ENCODE results near the gene NOVA2.

NOVA2 gene

DNA sequence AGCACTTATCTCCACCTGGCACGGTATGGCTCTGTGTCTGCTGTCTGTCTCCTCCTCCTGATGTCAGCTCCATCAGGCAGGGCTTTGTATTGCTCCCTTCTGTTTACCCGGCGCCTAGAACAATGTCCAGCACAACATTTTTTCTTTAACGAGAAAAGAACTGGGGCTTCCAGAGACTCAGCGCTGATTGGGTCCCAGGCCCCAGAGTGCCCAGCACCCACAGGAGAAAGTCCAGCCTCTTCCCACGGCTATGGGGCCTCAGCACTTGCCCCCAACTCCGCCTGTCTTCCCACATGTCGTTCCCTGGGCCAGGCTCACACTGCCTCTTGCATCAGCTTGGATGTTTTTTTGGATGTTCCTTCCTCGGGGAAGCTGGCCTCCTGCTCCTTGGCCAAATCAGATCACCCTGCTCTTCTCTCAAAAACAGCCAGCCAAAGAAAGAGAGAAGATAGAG is 78.1 kb downstream of the NOVA2 start:
- Histone ChIP-seq H3K27ac (no peak overlapping the region), H3K36me3 (peaks cover 14 to 75% (median 41%) of the 10 kb centered on the region in 3 donors), H3K4me1 (peaks cover 0 to 7% (median 0%) of the 10 kb centered on the region in 4 donors), H3K4me3 (no peak overlapping the region), H3K9me3 (no peaks in the 10 kb centered on the region), H3K27me3 (no peaks in the 10 kb centered on the region)
- intact Hi-C loops (cut with DNase I; ENCODE audit: low total_unique reads), result no loop called here
- peak in 1 of 2 donors; percentile 49 for DNase-seq
- TF ChIP-seq CTCF (IDR thresholded peaks at IDR 0.05), result no peak

DNA sequence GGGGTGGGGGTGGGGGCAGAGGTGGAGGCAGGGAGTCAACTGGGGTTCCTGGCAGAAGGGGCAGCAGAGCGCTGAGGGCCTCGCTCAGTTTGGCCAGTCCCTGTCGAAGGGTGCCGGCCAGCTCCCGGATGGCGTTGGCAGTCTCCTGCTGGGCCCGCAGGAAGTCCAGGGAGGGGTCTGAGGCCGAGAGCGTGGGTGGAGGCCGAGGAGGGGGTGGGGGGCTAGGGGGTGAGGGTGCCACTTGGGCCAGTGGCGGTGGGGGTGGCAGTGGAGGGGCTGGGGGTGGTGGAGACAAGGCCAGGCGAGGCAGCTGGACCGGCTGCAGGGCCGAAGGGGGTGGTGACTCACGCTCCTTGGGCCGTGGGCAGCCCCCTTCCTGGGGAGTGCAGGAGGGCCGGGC is 82.8 kb downstream of the NOVA2 start:
- Histone ChIP-seq H3K27me3 (no peaks in the 10 kb centered on the region), H3K9me3 (no peaks in the 10 kb centered on the region), H3K4me1 (peaks cover 0 to 9% (median 3%) of the 10 kb centered on the region in 4 donors), H3K36me3 (peaks cover 8 to 49% (median 23%) of the 10 kb centered on the region in 3 donors), H3K4me3 (no peak overlapping the region), H3K27ac (no peak overlapping the region)
- no peak for DNase-seq
- no peak for TF ChIP-seq CTCF (IDR thresholded peaks at IDR 0.05)
- intact Hi-C loops (cut with DNase I; ENCODE audit: low total_unique reads), result no loop called here

DNA sequence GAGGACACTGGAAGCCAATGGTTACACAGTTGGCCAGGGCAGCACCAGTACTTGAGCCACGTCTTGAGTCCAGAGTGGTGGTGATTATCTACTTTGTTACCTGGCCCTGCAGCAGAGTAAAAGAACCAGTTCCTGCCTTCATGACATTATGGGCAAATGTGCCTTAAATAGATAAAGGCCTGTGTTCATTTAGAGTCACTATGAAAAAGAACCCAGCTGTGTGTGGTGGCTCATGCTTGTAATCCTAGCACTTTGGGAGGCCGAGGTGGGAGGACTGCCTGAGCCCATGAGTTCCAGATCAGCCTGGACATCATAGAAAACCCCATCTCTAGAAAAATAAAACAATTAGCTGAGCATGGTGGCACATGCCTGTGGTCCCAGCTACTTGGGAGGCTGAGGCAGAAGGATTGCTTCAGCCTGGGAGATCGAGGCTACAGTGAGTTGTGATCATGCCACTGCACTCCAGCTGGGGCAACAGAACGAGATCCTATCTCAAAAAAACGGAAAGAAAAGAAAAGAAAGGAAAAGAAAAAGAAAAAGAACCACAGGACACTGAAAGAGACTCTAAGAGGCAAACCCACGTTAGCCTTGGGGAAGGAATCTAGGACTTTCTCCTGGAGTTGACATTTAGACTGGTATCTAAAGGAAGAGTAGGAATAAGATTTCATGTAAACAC is 84.3 kb downstream of the NOVA2 start:
- H3K27ac ChIP-seq, result no peak overlapping the region
- no peaks in the 10 kb centered on the region for H3K27me3 ChIP-seq
- H3K36me3 ChIP-seq, result peaks cover 2 to 41% (median 16%) of the 10 kb centered on the region in 3 donors
- H3K4me1 ChIP-seq, result peaks cover 3 to 21% (median 15%) of the 10 kb centered on the region in 4 donors
- no peak overlapping the region for H3K4me3 ChIP-seq
- no peak for TF ChIP-seq CTCF (IDR thresholded peaks at IDR 0.05)
- intact Hi-C loops (cut with DNase I; ENCODE audit: low total_unique reads), result loop anchor here (10.0 kb wide), 1 partner anchor 125 kb away; no protein-coding TSS in a partner anchor
- H3K9me3 ChIP-seq, result no peaks in the 10 kb centered on the region
- DNase-seq, result no peak

GRCh38 chr19:45887200-45887710 is 86.4 kb downstream of the NOVA2 start:
- Histone ChIP-seq H3K4me1 (peaks cover 3 to 42% (median 36%) of the 10 kb centered on the region in 4 donors), H3K27me3 (no peaks in the 10 kb centered on the region), H3K27ac (peak overlapping the region; percentile 81 to 84), H3K9me3 (no peaks in the 10 kb centered on the region), H3K4me3 (peak overlapping the region; percentile 75 to 90), H3K36me3 (peaks cover 5 to 36% (median 25%) of the 10 kb centered on the region in 3 donors)
- no peak for DNase-seq
- no peak for TF ChIP-seq CTCF (IDR thresholded peaks at IDR 0.05)
- intact Hi-C loops (cut with DNase I; ENCODE audit: low total_unique reads), result loop anchor here (10.0 kb wide), 1 partner anchor 128 kb away; no protein-coding TSS in a partner anchor

- Histone ChIP-seq H3K27me3 (no peaks in the 10 kb centered on the region), H3K9me3 (no peaks in the 10 kb centered on the region), H3K36me3 (peaks cover 5 to 29% (median 25%) of the 10 kb centered on the region in 3 donors), H3K4me3 (peak overlapping the region; percentile 75 to 90), H3K27ac (peak overlapping the region; percentile 81 to 84), H3K4me1 (peaks cover 3 to 45% (median 38%) of the 10 kb centered on the region in 4 donors)
- peak; percentile 91 to 94 for DNase-seq
- TF ChIP-seq CTCF (IDR thresholded peaks at IDR 0.05), result peak in 1 of 2 experiments; percentile 11
- intact Hi-C loops (cut with DNase I; ENCODE audit: low total_unique reads), result loop anchor here (10.0 kb wide), 1 partner anchor 128 kb away; no protein-coding TSS in a partner anchor
These were observed 87.1 kb downstream of the NOVA2 start for GRCh38 chr19:45886427-45887199.
